Smooth muscle cell of trachea (primary cell): Measurements from ENCODE around the gene RCBTB1. TPM values are rescaled to one million over a fixed set of nuclear protein-coding genes. Genes with fewer than 3 reads are reported as not detected.

Experiments
- total RNA-seq: library from RNA; depleted of rRNA; stranded (reverse); fragments of >200 nt; gene quantifications from 2 replicates; pipeline ENCODE4 v1.2.1, GENCODE V29; 2014

RCBTB1 gene
- 24.1 and 39.7 TPM in 2 replicates for total RNA-seq

DNA sequence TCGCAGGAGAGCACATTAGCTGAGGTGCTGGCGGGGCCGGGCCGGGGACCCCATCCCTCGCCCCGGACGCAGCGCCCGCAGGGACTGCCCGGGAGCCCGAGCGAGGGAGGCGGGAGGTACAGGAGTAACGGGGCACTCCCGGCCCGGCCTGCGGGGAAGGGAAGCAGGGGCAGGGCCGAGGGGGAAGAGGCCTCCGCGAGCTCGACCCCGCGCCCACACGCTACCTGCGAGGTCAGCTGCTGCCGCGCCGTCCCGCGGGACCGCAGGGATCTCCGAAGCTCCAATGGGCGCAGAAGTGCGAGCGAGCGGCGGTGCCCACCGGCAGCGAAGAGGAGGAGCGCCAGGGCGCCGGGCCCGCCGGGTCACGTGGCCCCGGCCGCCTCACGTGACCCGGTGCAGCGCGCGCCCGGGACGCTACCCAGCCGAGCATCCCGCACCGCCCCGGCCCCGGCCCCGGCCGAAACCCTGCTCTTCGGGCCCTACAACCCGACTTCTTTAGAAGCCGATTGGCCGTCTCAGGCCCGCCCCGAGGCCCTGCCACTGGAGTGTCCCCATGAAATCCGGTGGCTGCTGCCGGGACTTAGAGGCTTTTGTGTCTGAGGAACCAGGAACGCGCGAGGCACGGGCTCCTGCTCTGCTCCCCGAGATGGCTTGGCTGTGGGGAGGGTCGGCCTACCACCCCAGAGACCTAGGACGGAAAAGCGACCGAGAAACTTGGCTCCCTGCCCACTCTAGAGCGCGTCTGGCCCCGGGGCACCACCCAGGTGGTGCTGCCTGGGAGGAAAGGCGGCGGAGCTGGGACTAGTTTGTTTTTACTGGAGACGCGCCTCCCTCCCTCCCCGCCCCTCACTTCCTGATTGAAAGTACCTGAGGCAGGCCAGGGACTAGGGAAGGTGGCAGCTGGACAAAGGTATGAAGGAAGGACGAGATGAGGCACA lies at the start of gene RCBTB1:
Gene RCBTB1, minus strand, starts transcription at position 339 of the 938 bp plus-strand sequence. CDS start 18,279 bp downstream, outside the sequence.

GRCh38 chr13:49627831-49628652 lies 42.7 kb upstream of the RCBTB1 start, which contains the start of gene ARL11:
Gene ARL11, plus strand, starts transcription at chr13:49628507. Its CDS starts 1,941 bp downstream, at chr13:49630448.

GRCh38 chr13:49495783-49496762 lies 89.3 kb downstream of the RCBTB1 start, which contains the start of gene PHF11:
Gene PHF11, plus strand, starts transcription at chr13:49495953. Its CDS starts 49 bp downstream, at chr13:49496002.

Other genes with a start within 250 kb of the RCBTB1 start
- gene CAB39L, start 141.5 kb downstream of the RCBTB1 start, total RNA-seq: 10.6 and 18.2 TPM in 2 replicates
- gene SETDB2, start 141.3 kb downstream of the RCBTB1 start, total RNA-seq: 10.6 and 21.1 TPM in 2 replicates
- gene PHF11, start 89.6 kb downstream of the RCBTB1 start, total RNA-seq: 19.8 and 32.9 TPM in 2 replicates
- not detected in 2 replicates for gene ARL11, start 42.9 kb upstream of the RCBTB1 start, total RNA-seq
- gene EBPL, start 105.9 kb upstream of the RCBTB1 start, total RNA-seq: 54.7 and 57.0 TPM in 2 replicates
- 30.6 and 43.1 TPM in 2 replicates for gene KPNA3, start 207.1 kb upstream of the RCBTB1 start, total RNA-seq